PC-9 (cell line): Measurements from ENCODE around the gene SETD3.

Source experiments
- CTCF ChIP-seq: fragments of 200-600 bp; sonication (generic); conservative IDR thresholded peaks from 2 replicates; pipeline ENCODE4 v1.6.1; 2017; ENCODE audit warnings: mixed run types, antibody characterized with exemption, mild to moderate bottlenecking, moderate library complexity
- EZH2 ChIP-seq: fragments of 200-600 bp; sonication (generic); IDR thresholded peaks from 2 replicates; pipeline ENCODE4 v1.8.0; 2017; ENCODE audit warnings: antibody characterized with exemption, low read depth

DNA sequence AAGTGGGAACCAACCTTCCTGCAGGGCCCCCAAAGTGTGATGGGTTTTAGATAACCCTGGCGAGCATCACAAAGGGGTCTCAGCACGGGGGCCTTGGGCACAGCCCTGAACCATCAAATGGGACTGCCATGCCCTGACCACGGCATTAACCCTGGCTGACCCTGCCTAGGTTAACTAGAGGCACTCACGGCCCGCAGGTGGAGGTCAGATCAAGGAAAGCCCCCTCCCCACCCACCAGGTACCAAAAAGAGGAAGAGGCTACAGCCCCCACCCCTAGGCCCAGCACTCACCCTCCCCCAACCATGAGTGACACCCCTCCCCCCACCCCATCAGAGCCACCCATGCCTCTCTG lies 43.0 kb upstream of the SETD3 start:
- TF ChIP-seq CTCF (no peak), EZH2 (no peak)
